HepG2 (cell line): ENCODE data around the gene MTA3. TPM values are rescaled to one million over a fixed set of nuclear protein-coding genes. Genes with fewer than 3 reads are reported as not detected.

Experiments used
- CCAR2 ChIP-seq: fragments of 200-400 bp; formaldehyde crosslinking; optimal IDR thresholded peaks from 2 replicates; pipeline ENCODE3; 2018; ENCODE audit warnings: low read depth, mild to moderate bottlenecking, low read length, moderate library complexity
- EHMT2 ChIP-seq: fragments of 200-600 bp; sonication (generic); IDR thresholded peaks from 2 replicates; pipeline ENCODE4 v1.7.0; 2017; ENCODE audit warnings: antibody characterized with exemption, low read depth, low read length, borderline replicate concordance
- HNRNPLL ChIP-seq: fragments of 200-400 bp; formaldehyde crosslinking; IDR thresholded peaks from 2 replicates; pipeline ENCODE4 v1.6.1; 2017; ENCODE audit warnings: mild to moderate bottlenecking, low read depth, low read length; ENCODE audit not compliant: poor library complexity, severe bottlenecking
- NCOR1 ChIP-seq: fragments of 200-600 bp; sonication (generic); IDR thresholded peaks from 2 replicates; pipeline ENCODE4 v1.7.0; 2017; ENCODE audit warnings: antibody characterized with exemption, low read length, borderline replicate concordance
- REPIN1 ChIP-seq: sonication (generic); formaldehyde crosslinking; IDR thresholded peaks from 2 replicates; pipeline ENCODE4 v1.8.0; 2022; ENCODE audit warnings: missing genetic modification reagents, low read depth, mild to moderate bottlenecking, borderline replicate concordance
- ZNF3 ChIP-seq: IDR thresholded peaks from 2 replicates; pipeline ENCODE4 v1.7.0; 2017; ENCODE audit warnings: inconsistent platforms
- ZNF564 ChIP-seq: sonication (generic); formaldehyde crosslinking; IDR thresholded peaks from 2 replicates; pipeline ENCODE4 v1.8.1; 2023; ENCODE audit warnings: mild to moderate bottlenecking, missing genetic modification reagents
- ZNF660 ChIP-seq: sonication (generic); formaldehyde crosslinking; IDR thresholded peaks from 2 replicates; pipeline ENCODE4 v1.5.1; 2020; ENCODE audit warnings: mild to moderate bottlenecking, low read depth, missing genetic modification reagents, borderline replicate concordance
- ZNF713 ChIP-seq: sonication (generic); formaldehyde crosslinking; IDR thresholded peaks from 2 replicates; pipeline ENCODE4 v1.4.0; 2020; ENCODE audit warnings: mild to moderate bottlenecking, missing genetic modification reagents
- polyA plus RNA-seq, 8 experiments: library from polyadenylated mRNA; depleted of rRNA in 3 of 8; stranded (reverse) in 7 of 8; unstranded in 1 of 8; fragments of >200 nt; fragmentation: Illumina TruSeq in 4 of 8; extraction: Trizol in 4 of 8; gene quantifications; 2 replicates each; pipeline versions ENCODE4 v1.2.1 to v1.2.3, GENCODE V29; 2011 to 2016; ENCODE audit warnings: low read depth in 4 of 8, missing spikeins in 1 of 8, mixed read lengths in 1 of 8; ENCODE audit not compliant: insufficient read depth in 1 of 8
- total RNA-seq, 5 experiments: library from RNA; depleted of rRNA; stranded (reverse); fragments of >200 nt; fragmentation: Illumina TruSeq; extraction: Trizol; gene quantifications; 2 replicates each; pipeline ENCODE4 v1.2.3, GENCODE V29; 2016; ENCODE audit warnings: low read depth in 1 of 5
- TF ChIP-seq, protein P1 (sequence below): sonication (generic); formaldehyde crosslinking; conservative IDR thresholded peaks from 2 replicates; pipeline ENCODE4 v1.5.0; 2020; ENCODE audit warnings: missing genetic modification reagents
- TF ChIP-seq, protein P2 (sequence below): sonication (generic); formaldehyde crosslinking; IDR thresholded peaks from 2 replicates; pipeline ENCODE4 v1.4.0; 2020; ENCODE audit warnings: missing genetic modification reagents
- TF ChIP-seq, protein P3 (sequence below): sonication (generic); formaldehyde crosslinking; IDR thresholded peaks from 2 replicates; pipeline ENCODE4 v1.4.0; 2020; ENCODE audit warnings: missing genetic modification reagents
- TF ChIP-seq, protein P4 (sequence below): sonication (generic); formaldehyde crosslinking; conservative IDR thresholded peaks from 2 replicates; pipeline ENCODE4 v1.4.0; 2020; ENCODE audit warnings: missing genetic modification reagents
- TF ChIP-seq, protein P5 (sequence below): sonication (generic); formaldehyde crosslinking; IDR thresholded peaks from 2 replicates; pipeline ENCODE4 v1.4.0; 2020; ENCODE audit warnings: missing genetic modification reagents
- TF ChIP-seq, protein P6 (sequence below): sonication (generic); formaldehyde crosslinking; IDR thresholded peaks from 2 replicates; pipeline ENCODE4 v1.5.1; 2020; ENCODE audit warnings: missing genetic modification reagents, mild to moderate bottlenecking, borderline replicate concordance

Gene MTA3
- total and polyA plus RNA-seq, 2 of the 13 experiments (the other 11 are each of a cell fraction or from before 2014, with no cell fraction given) = 48.8 to 77.8 TPM

DNA sequence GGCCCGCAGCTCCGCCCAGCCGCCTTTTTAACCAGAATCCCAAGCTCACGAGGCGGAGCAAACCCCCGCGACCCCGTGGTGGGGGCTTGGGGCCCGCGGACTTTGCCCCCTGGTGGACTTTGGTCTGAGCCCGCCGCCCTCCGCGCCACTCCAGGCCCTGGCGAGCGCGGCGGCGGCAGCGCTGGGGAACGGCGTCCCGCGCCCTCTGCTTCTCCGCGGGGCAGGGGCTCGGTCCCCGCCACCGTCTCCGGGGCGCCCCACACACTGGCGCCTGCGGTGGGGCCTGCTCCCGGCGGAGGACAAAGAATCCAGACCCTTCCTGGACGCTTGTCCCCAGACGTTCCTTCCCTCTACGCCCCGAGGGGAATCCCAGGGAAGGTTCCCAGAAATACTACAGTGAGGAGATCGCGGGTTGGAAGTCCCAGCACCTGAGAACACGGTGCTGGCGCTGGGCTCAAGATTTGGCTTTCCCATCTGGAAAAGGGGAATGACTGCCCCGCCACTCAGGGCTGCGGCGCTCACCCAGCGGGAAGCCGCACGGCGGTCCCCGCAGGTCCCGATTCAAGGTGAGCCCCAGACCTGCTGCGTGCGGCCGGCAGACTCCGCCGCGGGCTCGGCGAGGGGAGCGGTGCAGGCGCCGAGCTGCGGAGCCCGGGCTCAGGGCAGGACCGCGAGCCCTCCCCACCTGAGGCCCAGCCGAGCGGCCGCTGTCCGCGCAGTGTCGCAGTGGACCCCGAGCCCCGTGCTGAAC, 224.3 kb downstream of the MTA3 start, which contains the start of gene HAAO (continued):
- TF ChIP-seq REPIN1 (CRISPR knock-in tag) = peak; percentile 97
- peak; percentile 92 for TF ChIP-seq CCAR2
- 0 out of 2 replicates have a peak, but pooled peaks have one; percentile 23 for TF ChIP-seq ZNF660 (CRISPR knock-in tag)
- TF ChIP-seq, protein P1, sequence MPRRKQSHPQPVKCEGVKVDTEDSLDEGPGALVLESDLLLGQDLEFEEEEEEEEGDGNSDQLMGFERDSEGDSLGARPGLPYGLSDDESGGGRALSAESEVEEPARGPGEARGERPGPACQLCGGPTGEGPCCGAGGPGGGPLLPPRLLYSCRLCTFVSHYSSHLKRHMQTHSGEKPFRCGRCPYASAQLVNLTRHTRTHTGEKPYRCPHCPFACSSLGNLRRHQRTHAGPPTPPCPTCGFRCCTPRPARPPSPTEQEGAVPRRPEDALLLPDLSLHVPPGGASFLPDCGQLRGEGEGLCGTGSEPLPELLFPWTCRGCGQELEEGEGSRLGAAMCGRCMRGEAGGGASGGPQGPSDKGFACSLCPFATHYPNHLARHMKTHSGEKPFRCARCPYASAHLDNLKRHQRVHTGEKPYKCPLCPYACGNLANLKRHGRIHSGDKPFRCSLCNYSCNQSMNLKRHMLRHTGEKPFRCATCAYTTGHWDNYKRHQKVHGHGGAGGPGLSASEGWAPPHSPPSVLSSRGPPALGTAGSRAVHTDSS (CRISPR knock-in tag) = peak; percentile 98; the same call in 1 of the 2 replicates
- peak; percentile 85 for TF ChIP-seq HNRNPLL
- TF ChIP-seq, protein P2, sequence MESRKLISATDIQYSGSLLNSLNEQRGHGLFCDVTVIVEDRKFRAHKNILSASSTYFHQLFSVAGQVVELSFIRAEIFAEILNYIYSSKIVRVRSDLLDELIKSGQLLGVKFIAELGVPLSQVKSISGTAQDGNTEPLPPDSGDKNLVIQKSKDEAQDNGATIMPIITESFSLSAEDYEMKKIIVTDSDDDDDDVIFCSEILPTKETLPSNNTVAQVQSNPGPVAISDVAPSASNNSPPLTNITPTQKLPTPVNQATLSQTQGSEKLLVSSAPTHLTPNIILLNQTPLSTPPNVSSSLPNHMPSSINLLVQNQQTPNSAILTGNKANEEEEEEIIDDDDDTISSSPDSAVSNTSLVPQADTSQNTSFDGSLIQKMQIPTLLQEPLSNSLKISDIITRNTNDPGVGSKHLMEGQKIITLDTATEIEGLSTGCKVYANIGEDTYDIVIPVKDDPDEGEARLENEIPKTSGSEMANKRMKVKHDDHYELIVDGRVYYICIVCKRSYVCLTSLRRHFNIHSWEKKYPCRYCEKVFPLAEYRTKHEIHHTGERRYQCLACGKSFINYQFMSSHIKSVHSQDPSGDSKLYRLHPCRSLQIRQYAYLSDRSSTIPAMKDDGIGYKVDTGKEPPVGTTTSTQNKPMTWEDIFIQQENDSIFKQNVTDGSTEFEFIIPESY = peak; percentile 64
- TF ChIP-seq NCOR1 = peak; percentile 100
- TF ChIP-seq ZNF3 (CRISPR knock-in tag) = no peak
- TF ChIP-seq EHMT2 = no peak
- TF ChIP-seq, protein P3, sequence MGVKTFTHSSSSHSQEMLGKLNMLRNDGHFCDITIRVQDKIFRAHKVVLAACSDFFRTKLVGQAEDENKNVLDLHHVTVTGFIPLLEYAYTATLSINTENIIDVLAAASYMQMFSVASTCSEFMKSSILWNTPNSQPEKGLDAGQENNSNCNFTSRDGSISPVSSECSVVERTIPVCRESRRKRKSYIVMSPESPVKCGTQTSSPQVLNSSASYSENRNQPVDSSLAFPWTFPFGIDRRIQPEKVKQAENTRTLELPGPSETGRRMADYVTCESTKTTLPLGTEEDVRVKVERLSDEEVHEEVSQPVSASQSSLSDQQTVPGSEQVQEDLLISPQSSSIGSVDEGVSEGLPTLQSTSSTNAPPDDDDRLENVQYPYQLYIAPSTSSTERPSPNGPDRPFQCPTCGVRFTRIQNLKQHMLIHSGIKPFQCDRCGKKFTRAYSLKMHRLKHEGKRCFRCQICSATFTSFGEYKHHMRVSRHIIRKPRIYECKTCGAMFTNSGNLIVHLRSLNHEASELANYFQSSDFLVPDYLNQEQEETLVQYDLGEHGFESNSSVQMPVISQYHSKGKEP (CRISPR knock-in tag) = no peak
- peak; percentile 93 for TF ChIP-seq ZNF564
- TF ChIP-seq, protein P4, sequence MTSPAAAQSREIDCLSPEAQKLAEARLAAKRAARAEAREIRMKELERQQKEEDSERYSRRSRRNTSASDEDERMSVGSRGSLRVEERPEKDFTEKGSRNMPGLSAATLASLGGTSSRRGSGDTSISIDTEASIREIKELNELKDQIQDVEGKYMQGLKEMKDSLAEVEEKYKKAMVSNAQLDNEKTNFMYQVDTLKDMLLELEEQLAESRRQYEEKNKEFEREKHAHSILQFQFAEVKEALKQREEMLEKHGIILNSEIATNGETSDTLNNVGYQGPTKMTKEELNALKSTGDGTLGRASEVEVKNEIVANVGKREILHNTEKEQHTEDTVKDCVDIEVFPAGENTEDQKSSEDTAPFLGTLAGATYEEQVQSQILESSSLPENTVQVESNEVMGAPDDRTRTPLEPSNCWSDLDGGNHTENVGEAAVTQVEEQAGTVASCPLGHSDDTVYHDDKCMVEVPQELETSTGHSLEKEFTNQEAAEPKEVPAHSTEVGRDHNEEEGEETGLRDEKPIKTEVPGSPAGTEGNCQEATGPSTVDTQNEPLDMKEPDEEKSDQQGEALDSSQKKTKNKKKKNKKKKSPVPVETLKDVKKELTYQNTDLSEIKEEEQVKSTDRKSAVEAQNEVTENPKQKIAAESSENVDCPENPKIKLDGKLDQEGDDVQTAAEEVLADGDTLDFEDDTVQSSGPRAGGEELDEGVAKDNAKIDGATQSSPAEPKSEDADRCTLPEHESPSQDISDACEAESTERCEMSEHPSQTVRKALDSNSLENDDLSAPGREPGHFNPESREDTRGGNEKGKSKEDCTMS (CRISPR knock-in tag) = no peak
- TF ChIP-seq, protein P5, sequence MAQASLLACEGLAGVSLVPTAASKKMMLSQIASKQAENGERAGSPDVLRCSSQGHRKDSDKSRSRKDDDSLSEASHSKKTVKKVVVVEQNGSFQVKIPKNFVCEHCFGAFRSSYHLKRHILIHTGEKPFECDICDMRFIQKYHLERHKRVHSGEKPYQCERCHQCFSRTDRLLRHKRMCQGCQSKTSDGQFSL (CRISPR knock-in tag) = peak; percentile 81
- TF ChIP-seq, protein P6, sequence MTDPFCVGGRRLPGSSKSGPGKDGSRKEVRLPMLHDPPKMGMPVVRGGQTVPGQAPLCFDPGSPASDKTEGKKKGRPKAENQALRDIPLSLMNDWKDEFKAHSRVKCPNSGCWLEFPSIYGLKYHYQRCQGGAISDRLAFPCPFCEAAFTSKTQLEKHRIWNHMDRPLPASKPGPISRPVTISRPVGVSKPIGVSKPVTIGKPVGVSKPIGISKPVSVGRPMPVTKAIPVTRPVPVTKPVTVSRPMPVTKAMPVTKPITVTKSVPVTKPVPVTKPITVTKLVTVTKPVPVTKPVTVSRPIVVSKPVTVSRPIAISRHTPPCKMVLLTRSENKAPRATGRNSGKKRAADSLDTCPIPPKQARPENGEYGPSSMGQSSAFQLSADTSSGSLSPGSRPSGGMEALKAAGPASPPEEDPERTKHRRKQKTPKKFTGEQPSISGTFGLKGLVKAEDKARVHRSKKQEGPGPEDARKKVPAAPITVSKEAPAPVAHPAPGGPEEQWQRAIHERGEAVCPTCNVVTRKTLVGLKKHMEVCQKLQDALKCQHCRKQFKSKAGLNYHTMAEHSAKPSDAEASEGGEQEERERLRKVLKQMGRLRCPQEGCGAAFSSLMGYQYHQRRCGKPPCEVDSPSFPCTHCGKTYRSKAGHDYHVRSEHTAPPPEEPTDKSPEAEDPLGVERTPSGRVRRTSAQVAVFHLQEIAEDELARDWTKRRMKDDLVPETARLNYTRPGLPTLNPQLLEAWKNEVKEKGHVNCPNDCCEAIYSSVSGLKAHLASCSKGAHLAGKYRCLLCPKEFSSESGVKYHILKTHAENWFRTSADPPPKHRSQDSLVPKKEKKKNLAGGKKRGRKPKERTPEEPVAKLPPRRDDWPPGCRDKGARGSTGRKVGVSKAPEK = no peak; the same call in 1 of the 2 replicates
- peak; percentile 59; the same call in 1 of the 2 replicates for TF ChIP-seq ZNF713 (CRISPR knock-in tag)
